Measurements from ENCODE around the gene BCAR3. TPM values are rescaled to one million over a fixed set of nuclear protein-coding genes. Genes with fewer than 3 reads are reported as not detected.
"Not testable (repeated sequence)": the region's sequence is repeated elsewhere in the genome, so short reads cannot be mapped to it uniquely, and the experiment has no call there.

BCAR3 gene
- total RNA-seq, 4 donors from 2014 or later = 15.9 to 49.6 (median 30.8) TPM

DNA sequence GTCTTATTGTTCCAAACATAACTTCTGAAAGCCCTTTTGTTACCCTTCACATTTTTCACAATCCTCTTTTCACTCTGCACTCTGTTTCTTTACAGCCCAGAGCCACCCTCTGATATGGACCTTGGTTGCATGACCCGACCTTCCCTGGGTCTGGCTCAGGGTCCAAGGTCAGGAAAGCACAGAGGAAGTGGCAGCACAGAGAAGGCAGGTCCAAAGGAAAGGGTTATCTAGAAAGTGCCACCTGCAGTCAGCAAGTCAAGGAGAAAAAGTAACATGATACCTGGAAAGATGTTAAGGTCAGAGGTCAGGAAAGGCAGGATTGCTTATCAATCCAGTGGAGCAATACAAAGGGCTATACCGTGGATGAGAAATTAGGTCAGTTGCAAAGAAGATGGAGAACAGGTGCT is 18.4 kb downstream of the BCAR3 start:
- Histone ChIP-seq H3K36me3 (no peaks in the 10 kb centered on the region), H3K9me3 (no peaks in the 10 kb centered on the region), H3K4me3 (no peak overlapping the region), H3K4me1 (peaks cover 79% of the 10 kb centered on the region), H3K27me3 (no peaks in the 10 kb centered on the region), H3K27ac (no peak overlapping the region)
- 73% methylated on average over 2 of the region's 2 CpGs for WGBS
- no peak for DNase-seq (ENCODE audit: low spot score in 2 of 2)
- no peak for TF ChIP-seq POLR2AphosphoS5 (IDR thresholded peaks at IDR 0.05)
- TF ChIP-seq, protein P1, sequence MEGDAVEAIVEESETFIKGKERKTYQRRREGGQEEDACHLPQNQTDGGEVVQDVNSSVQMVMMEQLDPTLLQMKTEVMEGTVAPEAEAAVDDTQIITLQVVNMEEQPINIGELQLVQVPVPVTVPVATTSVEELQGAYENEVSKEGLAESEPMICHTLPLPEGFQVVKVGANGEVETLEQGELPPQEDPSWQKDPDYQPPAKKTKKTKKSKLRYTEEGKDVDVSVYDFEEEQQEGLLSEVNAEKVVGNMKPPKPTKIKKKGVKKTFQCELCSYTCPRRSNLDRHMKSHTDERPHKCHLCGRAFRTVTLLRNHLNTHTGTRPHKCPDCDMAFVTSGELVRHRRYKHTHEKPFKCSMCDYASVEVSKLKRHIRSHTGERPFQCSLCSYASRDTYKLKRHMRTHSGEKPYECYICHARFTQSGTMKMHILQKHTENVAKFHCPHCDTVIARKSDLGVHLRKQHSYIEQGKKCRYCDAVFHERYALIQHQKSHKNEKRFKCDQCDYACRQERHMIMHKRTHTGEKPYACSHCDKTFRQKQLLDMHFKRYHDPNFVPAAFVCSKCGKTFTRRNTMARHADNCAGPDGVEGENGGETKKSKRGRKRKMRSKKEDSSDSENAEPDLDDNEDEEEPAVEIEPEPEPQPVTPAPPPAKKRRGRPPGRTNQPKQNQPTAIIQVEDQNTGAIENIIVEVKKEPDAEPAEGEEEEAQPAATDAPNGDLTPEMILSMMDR (IDR thresholded peaks at IDR 0.05) = no peak
- TF ChIP-seq POLR2A (IDR thresholded peaks at IDR 0.05) = no peak
- no peak for TF ChIP-seq EP300 (IDR thresholded peaks at IDR 0.05)

DNA sequence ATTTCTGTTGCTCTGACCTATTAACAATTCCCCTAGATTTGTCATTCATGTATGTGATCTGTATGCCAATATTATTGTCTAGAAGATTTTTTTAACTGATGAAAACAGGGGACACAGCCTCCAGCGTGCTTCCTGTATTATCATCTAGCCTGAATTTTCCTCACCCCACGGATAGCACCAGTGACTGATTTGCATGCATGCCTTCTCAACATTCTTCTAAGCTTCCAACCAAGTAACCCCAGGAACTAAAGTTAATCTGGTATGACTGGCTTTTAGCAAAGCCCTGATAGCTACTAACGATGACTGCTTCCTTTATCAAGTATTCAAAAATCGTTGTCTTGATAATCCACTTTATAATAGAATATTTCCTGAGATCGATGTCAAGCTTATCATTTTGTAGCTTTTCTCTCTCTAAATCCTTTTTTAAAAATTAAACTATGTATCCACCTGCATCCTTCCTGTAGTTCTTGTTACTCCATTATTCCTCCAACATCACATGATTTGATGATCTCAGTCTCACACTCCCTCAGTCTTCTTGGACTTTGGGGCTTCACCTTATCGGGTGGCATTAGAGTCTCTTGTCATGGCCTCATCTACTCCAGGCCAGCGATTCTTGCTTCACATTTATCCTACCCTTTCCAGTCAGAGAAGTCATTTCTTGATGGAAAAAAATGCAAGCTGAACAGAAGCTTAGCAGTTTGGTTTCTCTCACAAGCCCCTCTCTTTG is 19.0 kb downstream of the BCAR3 start:
- H3K36me3 ChIP-seq = no peaks in the 10 kb centered on the region
- no peaks in the 10 kb centered on the region for H3K27me3 ChIP-seq
- H3K4me1 ChIP-seq = peaks cover 74% of the 10 kb centered on the region
- H3K4me3 ChIP-seq = no peak overlapping the region
- no peak for TF ChIP-seq POLR2AphosphoS5 (IDR thresholded peaks at IDR 0.05)
- no peak for TF ChIP-seq POLR2A (IDR thresholded peaks at IDR 0.05)
- no peaks in the 10 kb centered on the region for H3K9me3 ChIP-seq
- WGBS = 55% methylated on average over 7 of the region's 7 CpGs
- H3K27ac ChIP-seq = no peak overlapping the region
- DNase-seq (ENCODE audit: low spot score in 2 of 2) = no peak

DNA sequence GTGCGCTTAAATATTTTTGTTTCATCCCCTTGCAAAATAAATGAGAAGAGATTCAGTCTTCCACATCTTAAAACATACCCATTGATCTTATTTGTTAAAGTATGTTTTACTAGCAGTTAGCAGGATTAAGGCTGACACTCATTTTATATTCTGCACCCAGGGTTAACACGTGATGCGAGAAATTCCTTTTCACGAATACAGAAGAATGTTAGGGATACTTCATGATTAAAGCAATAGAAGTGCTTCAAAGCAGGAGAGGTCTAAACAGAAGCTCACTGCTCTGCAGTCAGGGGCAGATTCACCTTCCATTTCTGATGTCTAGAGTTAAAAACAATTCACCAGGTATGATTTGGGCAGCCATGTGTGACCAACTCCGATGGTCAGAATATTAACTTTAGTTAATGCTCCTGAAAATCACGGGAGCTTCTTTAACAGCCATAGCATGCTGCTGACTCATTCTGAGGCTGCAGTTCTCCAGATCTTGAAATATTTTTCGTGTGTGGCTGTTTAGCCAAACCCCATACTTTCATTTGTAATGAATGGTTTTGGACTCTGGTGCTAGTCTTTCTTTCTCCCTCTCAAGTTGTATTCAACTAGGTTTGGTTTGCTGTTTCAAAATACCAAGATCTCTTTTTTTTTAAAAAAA is 19.7 kb downstream of the BCAR3 start:
- H3K36me3 ChIP-seq = no peaks in the 10 kb centered on the region
- H3K27ac ChIP-seq = no peak overlapping the region
- no peaks in the 10 kb centered on the region for H3K9me3 ChIP-seq
- H3K4me3 ChIP-seq = no peak overlapping the region
- WGBS = 48% methylated on average over 7 of the region's 7 CpGs
- no peaks in the 10 kb centered on the region for H3K27me3 ChIP-seq
- peak in 1 of 2 donors; percentile 26 for DNase-seq (ENCODE audit: low spot score in 2 of 2)
- TF ChIP-seq, protein P1 (IDR thresholded peaks at IDR 0.05) = no peak
- TF ChIP-seq POLR2A (IDR thresholded peaks at IDR 0.05) = no peak
- no peak for TF ChIP-seq EP300 (IDR thresholded peaks at IDR 0.05)
- no peak for TF ChIP-seq POLR2AphosphoS5 (IDR thresholded peaks at IDR 0.05)
- H3K4me1 ChIP-seq = peaks cover 67% of the 10 kb centered on the region

DNA sequence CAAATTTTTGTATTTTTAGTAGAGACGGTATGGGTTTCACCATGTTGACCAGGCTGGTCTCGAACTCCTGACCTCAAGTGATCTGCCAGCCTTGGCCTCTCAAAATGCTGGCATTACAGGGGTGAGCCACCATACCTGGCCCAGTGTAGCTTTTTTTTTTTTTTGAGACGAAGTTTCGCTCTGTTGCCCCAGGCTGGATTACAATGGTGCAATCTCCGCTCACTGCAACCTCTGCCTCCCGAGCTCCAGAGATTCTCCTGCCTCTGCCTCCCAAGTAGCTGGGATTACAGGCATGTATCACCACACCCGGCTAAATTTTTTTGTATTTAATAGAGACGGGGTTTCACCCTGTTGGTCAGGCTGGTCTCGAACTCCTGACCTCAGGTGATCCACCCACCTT is 20.3 kb downstream of the BCAR3 start:
- WGBS = 87% methylated on average over 9 of the region's 9 CpGs
- not testable (repeated sequence) for H3K27ac ChIP-seq, H3K9me3 ChIP-seq, H3K27me3 ChIP-seq, H3K4me3 ChIP-seq, H3K36me3 ChIP-seq
- peak in 1 of 2 donors; percentile 16 for DNase-seq (ENCODE audit: low spot score in 2 of 2)
- H3K4me1 ChIP-seq = peaks cover 62% of the 10 kb centered on the region

DNA sequence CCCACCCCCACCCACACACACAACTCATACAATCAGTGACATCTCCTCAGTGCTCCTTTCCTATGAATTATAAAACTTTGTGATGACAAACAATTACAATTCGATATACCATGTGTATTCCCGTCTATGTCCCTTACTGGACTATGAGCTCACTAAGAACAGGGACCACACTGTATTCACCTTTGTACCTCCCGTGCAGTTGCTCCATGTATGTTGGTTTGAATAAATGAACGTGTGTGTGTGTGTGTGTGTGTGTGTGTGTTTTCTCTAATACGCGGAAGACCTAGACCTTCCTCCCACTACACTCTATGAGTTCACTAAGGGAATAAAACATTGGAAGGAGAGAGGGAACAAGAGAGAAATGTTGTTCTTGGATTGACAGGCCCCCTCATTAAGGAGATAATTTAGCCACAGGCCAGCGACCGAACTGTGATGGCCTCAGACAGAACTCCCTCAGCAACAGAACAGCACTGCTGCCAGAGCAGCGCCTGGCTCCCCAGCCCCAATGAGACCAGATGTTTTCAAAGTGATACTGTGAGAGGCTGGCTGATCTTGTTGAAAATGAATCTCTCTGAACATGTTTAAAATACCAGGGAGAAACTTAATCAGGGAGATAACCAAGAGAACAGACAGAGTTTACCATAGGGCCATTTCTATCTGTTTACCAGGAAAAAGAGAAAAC is 21.7 kb downstream of the BCAR3 start:
- WGBS = 78% methylated on average over 9 of the region's 9 CpGs
- Histone ChIP-seq H3K27me3 (no peaks in the 10 kb centered on the region), H3K27ac (no peak overlapping the region), H3K36me3 (no peaks in the 10 kb centered on the region), H3K4me1 (peaks cover 49% of the 10 kb centered on the region), H3K4me3 (no peak overlapping the region), H3K9me3 (no peaks in the 10 kb centered on the region)
- TF ChIP-seq POLR2A (IDR thresholded peaks at IDR 0.05) (no peak), EP300 (IDR thresholded peaks at IDR 0.05) (no peak), POLR2AphosphoS5 (IDR thresholded peaks at IDR 0.05) (no peak)
- TF ChIP-seq, protein P1 (IDR thresholded peaks at IDR 0.05) = no peak
- peak in 1 of 2 donors; percentile 45 for DNase-seq (ENCODE audit: low spot score in 2 of 2)

DNA sequence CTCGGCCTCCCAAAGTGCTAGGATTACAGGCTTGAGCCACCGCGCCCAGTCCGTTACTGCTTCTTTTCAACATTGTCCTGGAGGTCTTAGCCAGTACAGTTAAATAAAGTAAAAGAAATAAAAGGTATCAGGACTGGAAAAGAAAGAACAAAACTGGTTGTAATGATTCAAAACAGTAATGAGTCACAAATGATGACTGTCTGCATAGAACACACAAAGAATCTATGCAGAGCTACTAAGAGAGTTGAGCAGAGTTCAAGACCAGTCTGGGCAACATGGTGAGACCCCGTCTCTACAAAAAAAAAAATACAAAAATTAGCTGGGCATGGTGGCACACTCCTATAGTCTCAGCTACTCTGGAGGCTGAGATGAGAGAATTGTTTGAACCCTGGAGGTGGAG is 23.4 kb downstream of the BCAR3 start:
- TF ChIP-seq, protein P1 (IDR thresholded peaks at IDR 0.05) = no peak
- TF ChIP-seq POLR2A (IDR thresholded peaks at IDR 0.05) (no peak), POLR2AphosphoS5 (IDR thresholded peaks at IDR 0.05) (no peak), EP300 (IDR thresholded peaks at IDR 0.05) (no peak)
- no peaks in the 10 kb centered on the region for H3K27me3 ChIP-seq
- H3K4me1 ChIP-seq = peaks cover 31% of the 10 kb centered on the region
- DNase-seq (ENCODE audit: low spot score in 2 of 2) = peak in 1 of 2 donors; percentile 6
- H3K36me3 ChIP-seq = no peaks in the 10 kb centered on the region
- no peak overlapping the region for H3K27ac ChIP-seq
- no peak overlapping the region for H3K4me3 ChIP-seq
- 91% methylated on average over 5 of the region's 5 CpGs for WGBS
- no peaks in the 10 kb centered on the region for H3K9me3 ChIP-seq

Measured in suprapubic skin (tissue), 4 donors.